ENCODE measurements around the gene FAM43B.

GRCh38 chr1:20593756-20594155, 41.4 kb downstream of the FAM43B start:
- TF ChIP-seq GATA2 (IDR thresholded peaks at IDR 0.05; ENCODE audit: low read depth, low read length) (no peak), GATA3 (IDR thresholded peaks at IDR 0.05; ENCODE audit: low read depth, low read length) (no peak)
